Measurements from ENCODE around the gene IMP3.

The IMP3 gene

GRCh38 chr15:75620058-75620820, 19.8 kb downstream of the IMP3 start:
- DNase-seq, result peak; percentile 86

GRCh38 chr15:75616766-75617165, 23.3 kb downstream of the IMP3 start:
- DNase-seq, result no peak

GRCh38 chr15:75606711-75607699, 33.0 kb downstream of the IMP3 start:
- DNase-seq, result no peak

- DNase-seq, result no peak
Observed at GRCh38 chr15:75606026-75606425, 34.0 kb downstream of the IMP3 start.

- DNase-seq, result no peak
Observed at GRCh38 chr15:75599401-75599800, 40.6 kb downstream of the IMP3 start.

- DNase-seq, result no peak
Observed at GRCh38 chr15:75598361-75598760, 41.7 kb downstream of the IMP3 start.

GRCh38 chr15:75597667-75598341, 42.2 kb downstream of the IMP3 start:
- DNase-seq, result no peak

- DNase-seq, result no peak
Observed at GRCh38 chr15:75596703-75597345, 43.2 kb downstream of the IMP3 start.

GRCh38 chr15:75594276-75594675, 45.7 kb downstream of the IMP3 start:
- DNase-seq, result no peak

- DNase-seq, result no peak
Observed at GRCh38 chr15:75591655-75592364, 48.2 kb downstream of the IMP3 start.

- no peak for DNase-seq
Observed at GRCh38 chr15:75590239-75590638, 49.8 kb downstream of the IMP3 start.

Measured in femur (tissue), 1 donor.